Panc1 (cell line): ENCODE results near the gene PITPNB. TPM values are rescaled to one million over a fixed set of nuclear protein-coding genes. Genes with fewer than 3 reads are reported as not detected.

Experiments
- ATAC-seq: fragments of 200-7000 bp; cut with Tn5 transposase; 2 replicates; pipeline ENCODE4 v1.9.1; 2020; ENCODE audit warnings: mild to moderate bottlenecking, moderate library complexity
- BruUV-seq: library from RNA; stranded (reverse); fragments of 400-500 nt; replicated peaks from 2 replicates; lab custom pipeline; 2021; lab: Mats Ljungman, UMichigan
- CTCF ChIA-PET: fragments of 300-600 bp; sonication (Branson Sonifier 250); formaldehyde crosslinking; loops from one replicate; lab custom pipeline; 2022; ENCODE audit warnings: antibody characterized with exemption; lab: Charles Lee
- POLR2A ChIA-PET: fragments of 300-600 bp; sonication (Branson Sonifier 250); formaldehyde crosslinking; loops from one replicate; lab custom pipeline; 2022; ENCODE audit warnings: antibody characterized with exemption; lab: Charles Lee
- DNase-seq: peaks from one replicate; pipeline ENCODE4 v3.0.0-alpha.2; 2010; ENCODE audit warnings: low read depth, low spot score
- H3K27ac ChIP-seq: 2 replicates; pipeline ENCODE4 v1.5.1; 2011; ENCODE audit warnings: mild to moderate bottlenecking, low read length, inconsistent platforms
- H3K27me3 ChIP-seq: fragments of 200-500 bp; sonication (Bioruptor generic); 2 replicates; pipeline ENCODE4 v1.6.0; 2014; ENCODE audit warnings: low read length, inconsistent platforms; ENCODE audit not compliant: control insufficient read depth, insufficient read depth
- H3K36me3 ChIP-seq: fragments of 200-500 bp; sonication (Bioruptor generic); 2 replicates; pipeline ENCODE4 v1.5.1; 2014; ENCODE audit warnings: inconsistent platforms, mild to moderate bottlenecking, low read length, moderate library complexity; ENCODE audit not compliant: control insufficient read depth, insufficient read depth
- H3K4me1 ChIP-seq: 2 replicates; pipeline ENCODE4 v1.5.1; 2011; ENCODE audit warnings: inconsistent platforms, mild to moderate bottlenecking, low read length, moderate library complexity; ENCODE audit not compliant: control insufficient read depth, insufficient read depth
- H3K4me3 ChIP-seq, 2 experiments: 2 replicates each; pipeline ENCODE4 v1.5.1; 2011 to 2012; ENCODE audit warnings: low read depth in 2 of 2, low read length in 2 of 2, mild to moderate bottlenecking in 2 of 2, inconsistent platforms in 1 of 2, moderate library complexity in 1 of 2
- H3K9me3 ChIP-seq: fragments of 200-500 bp; sonication (Bioruptor generic); 2 replicates; pipeline ENCODE4 v1.5.1; 2014; ENCODE audit warnings: low read depth, mild to moderate bottlenecking, inconsistent platforms, low read length, moderate library complexity; ENCODE audit not compliant: control insufficient read depth, insufficient read depth
- POLR2AphosphoS5 ChIP-seq: IDR thresholded peaks from 2 replicates; pipeline ENCODE4 v1.6.1; 2012; ENCODE audit warnings: mild to moderate bottlenecking, low read depth, low read length, moderate library complexity
- REST ChIP-seq, 2 experiments: IDR thresholded peaks; 2 replicates each; pipeline ENCODE4 v1.6.1; 2011 to 2012; ENCODE audit warnings: low read depth in 2 of 2, control low read depth in 1 of 2, low read length in 1 of 2, mild to moderate bottlenecking in 1 of 2, moderate library complexity in 1 of 2; ENCODE audit not compliant: insufficient read depth in 1 of 2
- SIN3A ChIP-seq: IDR thresholded peaks from 2 replicates; pipeline ENCODE4 v1.6.1; 2012; ENCODE audit warnings: low read depth, mild to moderate bottlenecking, low read length, moderate library complexity, borderline replicate concordance; ENCODE audit not compliant: insufficient read depth
- TCF7L2 ChIP-seq: IDR thresholded peaks from 2 replicates; pipeline ENCODE4 v1.6.1; 2011; ENCODE audit warnings: mild to moderate bottlenecking, low read depth, low read length, inconsistent platforms
- in situ Hi-C: cut with HindIII; loops from 2 replicates; pipeline ENCODE4 v1.10.0; 2016; ENCODE audit warnings: low sequenced_read_pairs, low pct_unique_long_range_greater_than_20kb
- intact Hi-C: fragments of 100-400 bp; cut with micrococcal nuclease; formaldehyde crosslinking; loops from one replicate; pipeline ENCODE4 v1.10.0; 2022; ENCODE audit not compliant: unreplicated experiment
- total RNA-seq: library from RNA; stranded (reverse); gene quantifications from one replicate; pipeline ENCODE4 v1.2.1, GENCODE V29; 2021; ENCODE audit not compliant: unreplicated experiment
- TF ChIP-seq, protein P1 (sequence below): fragments of 450-650 bp; IDR thresholded peaks from 2 replicates; pipeline ENCODE4 v1.5.1; 2017; ENCODE audit warnings: mild to moderate bottlenecking

PITPNB gene
- total RNA-seq, 1 experiment from 2014 or later: 67.0 TPM

- TF ChIP-seq TCF7L2 (no peak), SIN3A (no peak), POLR2AphosphoS5 (no peak)
- Histone ChIP-seq H3K4me1 (no peaks in the 10 kb centered on the region), H3K27me3 (no peaks in the 10 kb centered on the region), H3K4me3 (no peak overlapping the region), H3K27ac (no peak overlapping the region), H3K36me3 (peaks cover 14% of the 10 kb centered on the region), H3K9me3 (no peaks in the 10 kb centered on the region)
- POLR2A ChIA-PET: no interaction called here
- no peak for ATAC-seq
- no TSS peak for BruUV-seq
- CTCF ChIA-PET: interaction anchor here (1.0 kb wide), 1 partner anchor 42 kb away, joined by 3 read pairs; the partner anchor contains the start of gene PITPNB
- no peak for DNase-seq
- in situ Hi-C loops: no loop called here
- intact Hi-C loops: no loop called here
Observed at GRCh38 chr22:27877501-27877900, 41.6 kb downstream of the PITPNB start.

DNA sequence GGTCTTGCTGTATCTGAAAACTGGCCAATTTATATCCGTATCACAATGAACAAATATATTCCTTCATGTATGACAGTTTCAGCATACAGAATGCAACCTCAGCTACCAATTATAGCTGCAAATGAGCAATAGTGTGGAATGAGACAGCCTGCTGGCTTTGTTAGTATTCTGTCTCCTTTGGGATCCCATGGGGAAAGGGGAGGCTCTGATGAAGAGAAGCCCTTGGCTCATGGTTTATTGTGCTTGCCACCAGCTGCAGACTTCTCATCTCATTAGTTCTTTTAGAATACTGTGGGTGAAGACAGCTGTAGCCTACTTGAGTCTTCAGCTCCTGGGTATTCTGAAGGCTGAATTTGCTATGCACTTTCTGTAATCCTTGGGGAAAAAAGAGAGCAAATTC, 42.4 kb downstream of the PITPNB start:
- POLR2A ChIA-PET: no interaction called here

More for the DNA sequence above, 42.4 kb downstream of the PITPNB start:
- Histone ChIP-seq H3K27ac (no peak overlapping the region), H3K4me1 (no peaks in the 10 kb centered on the region), H3K27me3 (no peaks in the 10 kb centered on the region), H3K36me3 (peaks cover 16% of the 10 kb centered on the region), H3K4me3 (no peak overlapping the region), H3K9me3 (no peaks in the 10 kb centered on the region)
- DNase-seq (no peak), ATAC-seq (no peak)
- intact Hi-C loops (no loop called here), in situ Hi-C loops (no loop called here)
- CTCF ChIA-PET: interaction anchor here (0.5 kb wide), 1 partner anchor 10 kb away, joined by 3 read pairs; no protein-coding TSS in a partner anchor
- TF ChIP-seq TCF7L2: no peak
- TF ChIP-seq POLR2AphosphoS5: no peak
- TF ChIP-seq SIN3A: no peak
- TF ChIP-seq REST (IDR thresholded peaks at IDR 0.05; ENCODE audit: insufficient read depth in 1 of 2, low read depth in 2 of 2, low read length in 1 of 2): no peak
- TF ChIP-seq, protein P1, sequence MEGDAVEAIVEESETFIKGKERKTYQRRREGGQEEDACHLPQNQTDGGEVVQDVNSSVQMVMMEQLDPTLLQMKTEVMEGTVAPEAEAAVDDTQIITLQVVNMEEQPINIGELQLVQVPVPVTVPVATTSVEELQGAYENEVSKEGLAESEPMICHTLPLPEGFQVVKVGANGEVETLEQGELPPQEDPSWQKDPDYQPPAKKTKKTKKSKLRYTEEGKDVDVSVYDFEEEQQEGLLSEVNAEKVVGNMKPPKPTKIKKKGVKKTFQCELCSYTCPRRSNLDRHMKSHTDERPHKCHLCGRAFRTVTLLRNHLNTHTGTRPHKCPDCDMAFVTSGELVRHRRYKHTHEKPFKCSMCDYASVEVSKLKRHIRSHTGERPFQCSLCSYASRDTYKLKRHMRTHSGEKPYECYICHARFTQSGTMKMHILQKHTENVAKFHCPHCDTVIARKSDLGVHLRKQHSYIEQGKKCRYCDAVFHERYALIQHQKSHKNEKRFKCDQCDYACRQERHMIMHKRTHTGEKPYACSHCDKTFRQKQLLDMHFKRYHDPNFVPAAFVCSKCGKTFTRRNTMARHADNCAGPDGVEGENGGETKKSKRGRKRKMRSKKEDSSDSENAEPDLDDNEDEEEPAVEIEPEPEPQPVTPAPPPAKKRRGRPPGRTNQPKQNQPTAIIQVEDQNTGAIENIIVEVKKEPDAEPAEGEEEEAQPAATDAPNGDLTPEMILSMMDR: no peak
- no TSS peak for BruUV-seq
